Measurements from ENCODE around the gene RBBP8NL. TPM values are rescaled to one million over a fixed set of nuclear protein-coding genes. Genes with fewer than 3 reads are reported as not detected.

The RBBP8NL gene
- total and polyA plus RNA-seq, 2 experiments from 2014 or later, result 0.10 to 1.1 TPM

DNA sequence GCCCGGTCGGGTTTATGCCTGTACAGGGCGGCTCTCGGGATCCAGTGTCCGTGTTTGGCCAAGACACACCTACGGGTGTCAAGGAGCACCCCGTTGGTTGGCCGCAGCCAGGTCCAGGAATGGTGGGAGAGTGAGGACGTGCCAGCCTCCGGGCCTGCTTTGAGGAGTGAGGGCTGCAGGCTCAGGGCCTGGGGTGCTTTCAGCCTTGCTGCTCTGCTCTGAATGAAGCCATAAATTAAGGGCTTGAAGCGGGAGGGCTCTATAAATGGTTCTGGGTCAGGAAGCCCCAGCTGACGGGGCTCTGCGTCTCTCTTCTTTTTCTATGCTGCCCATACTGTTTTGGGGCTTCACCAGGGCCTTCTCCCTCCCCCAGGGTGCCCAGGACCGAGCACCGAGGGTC lies 33.3 kb upstream of the RBBP8NL start:
- Mint-ChIP-seq H3K27me3 (ENCODE audit: insufficient read depth, low read depth, poor library complexity) (peaks cover 13% of the 10 kb centered on the region), H3K4me3 (no peak overlapping the region), H3K36me3 (ENCODE audit: low read depth) (no peaks in the 10 kb centered on the region), H3K27ac (no peak overlapping the region), H3K9me3 (no peaks in the 10 kb centered on the region), H3K4me1 (peaks cover 6% of the 10 kb centered on the region)
- Histone ChIP-seq H3F3A (replicated peaks; ENCODE audit: low read depth) (no peaks in the 10 kb centered on the region), H3K27me3 (ENCODE audit: insufficient read depth) (no peaks in the 10 kb centered on the region), H3K36me3 (ENCODE audit: insufficient read depth) (no peaks in the 10 kb centered on the region), H2AFZ (no peak overlapping the region), H3K4me2 (no peak overlapping the region), H3K4me3 (no peak overlapping the region), H3K79me2 (replicated peaks; ENCODE audit: insufficient read depth) (no peaks in the 10 kb centered on the region), H4K20me1 (replicated peaks; ENCODE audit: insufficient read depth) (no peaks in the 10 kb centered on the region), H3K27ac (ENCODE audit: low read depth) (no peak overlapping the region), H3K4me1 (ENCODE audit: insufficient read depth) (no peaks in the 10 kb centered on the region), H3K9me2 (ENCODE audit: insufficient read depth) (no peaks in the 10 kb centered on the region)
- no peak for ATAC-seq
- no peak for TF ChIP-seq EZH2 (IDR thresholded peaks at IDR 0.05; ENCODE audit: low read depth, unreplicated experiment)
- no peak for DNase-seq (ENCODE audit: low spot score)

DNA sequence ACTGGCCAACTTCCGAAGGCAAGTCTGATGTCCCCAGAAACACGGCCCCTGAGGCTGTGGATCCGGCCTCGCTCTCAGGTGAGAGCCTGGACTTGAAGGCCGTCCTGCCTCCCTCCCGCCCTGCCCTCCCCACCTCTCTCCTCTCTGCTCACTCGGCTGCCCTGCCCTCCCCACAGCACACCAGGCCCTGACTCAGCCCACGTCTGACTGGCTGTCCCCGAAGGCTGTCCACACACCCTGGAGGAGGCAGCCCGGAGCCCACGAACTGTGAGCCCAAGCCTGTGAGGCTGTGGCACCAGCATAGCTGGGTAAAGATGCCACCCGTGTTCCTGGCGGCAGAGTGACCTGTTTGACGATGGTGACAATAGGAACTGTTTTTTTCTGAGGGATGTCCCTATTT lies 32.1 kb upstream of the RBBP8NL start:
- H3K4me1 Mint-ChIP-seq, result peaks cover 6% of the 10 kb centered on the region
- no peaks in the 10 kb centered on the region for H4K20me1 ChIP-seq (replicated peaks; ENCODE audit: insufficient read depth)
- H3F3A ChIP-seq (replicated peaks; ENCODE audit: low read depth), result 0 out of 2 replicates have a peak, but pooled peaks cover 2% of the 10 kb centered on the region
- H3K27me3 ChIP-seq (ENCODE audit: insufficient read depth), result no peaks in the 10 kb centered on the region
- no peak for DNase-seq (ENCODE audit: low spot score)
- H3K4me2 ChIP-seq, result no peak overlapping the region
- peaks cover 13% of the 10 kb centered on the region for H3K27me3 Mint-ChIP-seq (ENCODE audit: insufficient read depth, low read depth, poor library complexity)
- ATAC-seq, result no peak
- H3K9me3 Mint-ChIP-seq, result no peaks in the 10 kb centered on the region
- H3K36me3 ChIP-seq (ENCODE audit: insufficient read depth), result no peaks in the 10 kb centered on the region
- H3K27ac ChIP-seq (ENCODE audit: low read depth), result no peak overlapping the region
- H3K4me1 ChIP-seq (ENCODE audit: insufficient read depth), result no peaks in the 10 kb centered on the region
- no peaks in the 10 kb centered on the region for H3K79me2 ChIP-seq (replicated peaks; ENCODE audit: insufficient read depth)
- no peaks in the 10 kb centered on the region for H3K36me3 Mint-ChIP-seq (ENCODE audit: low read depth)
- H3K4me3 Mint-ChIP-seq, result no peak overlapping the region
- H3K9me2 ChIP-seq (ENCODE audit: insufficient read depth), result no peaks in the 10 kb centered on the region
- no peak overlapping the region for H3K4me3 ChIP-seq
- TF ChIP-seq POLR2AphosphoS5 (IDR thresholded peaks at IDR 0.05; ENCODE audit: low read depth) (no peak), EZH2 (IDR thresholded peaks at IDR 0.05; ENCODE audit: low read depth, unreplicated experiment) (no peak)
- TF ChIP-seq, protein P1, sequence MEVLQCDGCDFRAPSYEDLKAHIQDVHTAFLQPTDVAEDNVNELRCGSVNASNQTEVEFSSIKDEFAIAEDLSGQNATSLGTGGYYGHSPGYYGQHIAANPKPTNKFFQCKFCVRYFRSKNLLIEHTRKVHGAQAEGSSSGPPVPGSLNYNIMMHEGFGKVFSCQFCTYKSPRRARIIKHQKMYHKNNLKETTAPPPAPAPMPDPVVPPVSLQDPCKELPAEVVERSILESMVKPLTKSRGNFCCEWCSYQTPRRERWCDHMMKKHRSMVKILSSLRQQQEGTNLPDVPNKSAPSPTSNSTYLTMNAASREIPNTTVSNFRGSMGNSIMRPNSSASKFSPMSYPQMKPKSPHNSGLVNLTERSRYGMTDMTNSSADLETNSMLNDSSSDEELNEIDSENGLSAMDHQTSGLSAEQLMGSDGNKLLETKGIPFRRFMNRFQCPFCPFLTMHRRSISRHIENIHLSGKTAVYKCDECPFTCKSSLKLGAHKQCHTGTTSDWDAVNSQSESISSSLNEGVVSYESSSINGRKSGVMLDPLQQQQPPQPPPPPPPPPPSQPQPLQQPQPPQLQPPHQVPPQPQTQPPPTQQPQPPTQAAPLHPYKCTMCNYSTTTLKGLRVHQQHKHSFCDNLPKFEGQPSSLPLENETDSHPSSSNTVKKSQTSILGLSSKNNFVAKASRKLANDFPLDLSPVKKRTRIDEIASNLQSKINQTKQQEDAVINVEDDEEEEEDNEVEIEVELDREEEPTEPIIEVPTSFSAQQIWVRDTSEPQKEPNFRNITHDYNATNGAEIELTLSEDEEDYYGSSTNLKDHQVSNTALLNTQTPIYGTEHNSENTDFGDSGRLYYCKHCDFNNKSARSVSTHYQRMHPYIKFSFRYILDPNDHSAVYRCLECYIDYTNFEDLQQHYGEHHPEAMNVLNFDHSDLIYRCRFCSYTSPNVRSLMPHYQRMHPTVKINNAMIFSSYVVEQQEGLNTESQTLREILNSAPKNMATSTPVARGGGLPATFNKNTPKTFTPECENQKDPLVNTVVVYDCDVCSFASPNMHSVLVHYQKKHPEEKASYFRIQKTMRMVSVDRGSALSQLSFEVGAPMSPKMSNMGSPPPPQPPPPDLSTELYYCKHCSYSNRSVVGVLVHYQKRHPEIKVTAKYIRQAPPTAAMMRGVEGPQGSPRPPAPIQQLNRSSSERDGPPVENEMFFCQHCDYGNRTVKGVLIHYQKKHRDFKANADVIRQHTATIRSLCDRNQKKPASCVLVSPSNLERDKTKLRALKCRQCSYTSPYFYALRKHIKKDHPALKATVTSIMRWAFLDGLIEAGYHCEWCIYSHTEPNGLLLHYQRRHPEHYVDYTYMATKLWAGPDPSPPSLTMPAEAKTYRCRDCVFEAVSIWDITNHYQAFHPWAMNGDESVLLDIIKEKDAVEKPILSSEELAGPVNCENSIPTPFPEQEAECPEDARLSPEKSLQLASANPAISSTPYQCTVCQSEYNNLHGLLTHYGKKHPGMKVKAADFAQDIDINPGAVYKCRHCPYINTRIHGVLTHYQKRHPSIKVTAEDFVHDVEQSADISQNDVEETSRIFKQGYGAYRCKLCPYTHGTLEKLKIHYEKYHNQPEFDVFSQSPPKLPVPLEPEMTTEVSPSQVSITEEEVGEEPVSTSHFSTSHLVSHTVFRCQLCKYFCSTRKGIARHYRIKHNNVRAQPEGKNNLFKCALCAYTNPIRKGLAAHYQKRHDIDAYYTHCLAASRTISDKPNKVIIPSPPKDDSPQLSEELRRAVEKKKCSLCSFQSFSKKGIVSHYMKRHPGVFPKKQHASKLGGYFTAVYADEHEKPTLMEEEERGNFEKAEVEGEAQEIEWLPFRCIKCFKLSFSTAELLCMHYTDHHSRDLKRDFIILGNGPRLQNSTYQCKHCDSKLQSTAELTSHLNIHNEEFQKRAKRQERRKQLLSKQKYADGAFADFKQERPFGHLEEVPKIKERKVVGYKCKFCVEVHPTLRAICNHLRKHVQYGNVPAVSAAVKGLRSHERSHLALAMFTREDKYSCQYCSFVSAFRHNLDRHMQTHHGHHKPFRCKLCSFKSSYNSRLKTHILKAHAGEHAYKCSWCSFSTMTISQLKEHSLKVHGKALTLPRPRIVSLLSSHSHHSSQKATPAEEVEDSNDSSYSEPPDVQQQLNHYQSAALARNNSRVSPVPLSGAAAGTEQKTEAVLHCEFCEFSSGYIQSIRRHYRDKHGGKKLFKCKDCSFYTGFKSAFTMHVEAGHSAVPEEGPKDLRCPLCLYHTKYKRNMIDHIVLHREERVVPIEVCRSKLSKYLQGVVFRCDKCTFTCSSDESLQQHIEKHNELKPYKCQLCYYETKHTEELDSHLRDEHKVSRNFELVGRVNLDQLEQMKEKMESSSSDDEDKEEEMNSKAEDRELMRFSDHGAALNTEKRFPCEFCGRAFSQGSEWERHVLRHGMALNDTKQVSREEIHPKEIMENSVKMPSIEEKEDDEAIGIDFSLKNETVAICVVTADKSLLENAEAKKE (CRISPR knock-in tag; IDR thresholded peaks at IDR 0.05), result no peak
- no peak overlapping the region for H3K27ac Mint-ChIP-seq
- H2AFZ ChIP-seq, result no peak overlapping the region

All from GM23338 (cell line).